ENCODE data around the gene METTL1.

- no peak for TF ChIP-seq EZH2 (IDR thresholded peaks at IDR 0.05; ENCODE audit: borderline replicate concordance)
- TF ChIP-seq CTCF (IDR thresholded peaks at IDR 0.05; ENCODE audit: poor library complexity): no peak
These were observed 40.4 kb downstream of the METTL1 start for GRCh38 chr12:57731411-57732080.

Measured in hepatocyte (in vitro differentiated cells).